ENCODE results near the gene APOBEC3H. TPM values are rescaled to one million over a fixed set of nuclear protein-coding genes. Genes with fewer than 3 reads are reported as not detected.

APOBEC3H gene
- total and polyA plus RNA-seq, 2 experiments from 2014 or later: not detected

- H3K27ac ChIP-seq: no peak overlapping the region
- no peak overlapping the region for H3K4me3 ChIP-seq
- H3K9me3 ChIP-seq (ENCODE audit: low read depth): no peaks in the 10 kb centered on the region
- H2AFZ ChIP-seq: no peak overlapping the region
- peak; percentile 62 for DNase-seq (ENCODE audit: low spot score)
- H3K27me3 ChIP-seq: peaks cover 9% of the 10 kb centered on the region
- no peaks in the 10 kb centered on the region for H3K36me3 ChIP-seq (replicated peaks; ENCODE audit: insufficient read depth, low read depth)
- TF ChIP-seq CTCF (IDR thresholded peaks at IDR 0.05; ENCODE audit: poor library complexity): peak; percentile 46
- no peak for TF ChIP-seq EZH2phosphoT487 (IDR thresholded peaks at IDR 0.05; ENCODE audit: low read depth, severe bottlenecking, unreplicated experiment)
- no peak for TF ChIP-seq EZH2 (IDR thresholded peaks at IDR 0.05; ENCODE audit: borderline replicate concordance)
- H3K9me2 ChIP-seq (replicated peaks; ENCODE audit: insufficient read depth): no peaks in the 10 kb centered on the region
- no peaks in the 10 kb centered on the region for H3K79me2 ChIP-seq
- no peaks in the 10 kb centered on the region for H4K20me1 ChIP-seq (ENCODE audit: insufficient read depth, poor library complexity, severe bottlenecking)
- H3K4me1 ChIP-seq (ENCODE audit: insufficient read depth): peaks cover 8% of the 10 kb centered on the region
- H3K4me2 ChIP-seq: no peak overlapping the region
- WGBS (ENCODE audit: low lambda C conversion rate, missing lambda C conversion rate): 68% methylated on average over 14 of the region's 14 CpGs
These were observed 20.6 kb downstream of the APOBEC3H start for GRCh38 chr22:39117585-39118191.

- H3K79me2 ChIP-seq: no peaks in the 10 kb centered on the region
- no peak for DNase-seq (ENCODE audit: low spot score)
- no peak for TF ChIP-seq CTCF (IDR thresholded peaks at IDR 0.05; ENCODE audit: poor library complexity)
- no peak for TF ChIP-seq EZH2phosphoT487 (IDR thresholded peaks at IDR 0.05; ENCODE audit: low read depth, severe bottlenecking, unreplicated experiment)
- no peak for TF ChIP-seq EZH2 (IDR thresholded peaks at IDR 0.05; ENCODE audit: borderline replicate concordance)
- 83% methylated on average over 4 of the region's 4 CpGs for WGBS (ENCODE audit: low lambda C conversion rate, missing lambda C conversion rate)
- no peaks in the 10 kb centered on the region for H3K27me3 ChIP-seq
- no peak overlapping the region for H2AFZ ChIP-seq
- no peak overlapping the region for H3K27ac ChIP-seq
- H3K4me1 ChIP-seq (ENCODE audit: insufficient read depth): no peaks in the 10 kb centered on the region
- H3K9me3 ChIP-seq (ENCODE audit: low read depth): no peaks in the 10 kb centered on the region
- H4K20me1 ChIP-seq (ENCODE audit: insufficient read depth, poor library complexity, severe bottlenecking): no peaks in the 10 kb centered on the region
- no peaks in the 10 kb centered on the region for H3K9me2 ChIP-seq (replicated peaks; ENCODE audit: insufficient read depth)
- no peaks in the 10 kb centered on the region for H3K36me3 ChIP-seq (replicated peaks; ENCODE audit: insufficient read depth, low read depth)
- H3K4me3 ChIP-seq: no peak overlapping the region
- no peak overlapping the region for H3K4me2 ChIP-seq
These were observed 23.9 kb downstream of the APOBEC3H start for GRCh38 chr22:39120983-39121382.

- Histone ChIP-seq H3K36me3 (replicated peaks; ENCODE audit: insufficient read depth, low read depth) (no peaks in the 10 kb centered on the region), H3K9me2 (replicated peaks; ENCODE audit: insufficient read depth) (no peaks in the 10 kb centered on the region), H3K9me3 (ENCODE audit: low read depth) (no peaks in the 10 kb centered on the region), H4K20me1 (ENCODE audit: insufficient read depth, poor library complexity, severe bottlenecking) (no peaks in the 10 kb centered on the region), H3K4me2 (no peak overlapping the region), H3K27me3 (no peaks in the 10 kb centered on the region), H3K27ac (no peak overlapping the region), H3K4me1 (ENCODE audit: insufficient read depth) (no peaks in the 10 kb centered on the region), H3K4me3 (no peak overlapping the region), H2AFZ (no peak overlapping the region), H3K79me2 (no peaks in the 10 kb centered on the region)
- no peak for DNase-seq (ENCODE audit: low spot score)
- WGBS (ENCODE audit: low lambda C conversion rate, missing lambda C conversion rate): 93% methylated on average over 16 of the region's 17 CpGs
- TF ChIP-seq CTCF (IDR thresholded peaks at IDR 0.05; ENCODE audit: poor library complexity) (no peak), EZH2phosphoT487 (IDR thresholded peaks at IDR 0.05; ENCODE audit: low read depth, severe bottlenecking, unreplicated experiment) (no peak), EZH2 (IDR thresholded peaks at IDR 0.05; ENCODE audit: borderline replicate concordance) (no peak)
These were observed 25.9 kb downstream of the APOBEC3H start for GRCh38 chr22:39122772-39123470.

Data from hepatocyte (in vitro differentiated cells).